ENCODE data around the gene SEMA6A.

Gene SEMA6A

GRCh38 chr5:116574367-116575325 is at the start of gene SEMA6A:
Gene SEMA6A (minus strand): TSS chr5:116574823. CDS start chr5:116504944, 69,879 bp downstream.
- DNase-seq (ENCODE audit: low spot score), result peak; percentile 91

- DNase-seq (ENCODE audit: low spot score), result peak; percentile 69
Observed at GRCh38 chr5:116622375-116623050, 47.9 kb upstream of the SEMA6A start.

GRCh38 chr5:116621599-116621998 is 47.0 kb upstream of the SEMA6A start:
- no peak for DNase-seq (ENCODE audit: low spot score)

GRCh38 chr5:116616876-116617275 is 42.3 kb upstream of the SEMA6A start:
- DNase-seq (ENCODE audit: low spot score), result no peak

GRCh38 chr5:116614603-116614920 is 39.9 kb upstream of the SEMA6A start:
- DNase-seq (ENCODE audit: low spot score), result no peak

- no peak for DNase-seq (ENCODE audit: low spot score)
Observed at GRCh38 chr5:116613445-116613844, 38.8 kb upstream of the SEMA6A start.

- DNase-seq (ENCODE audit: low spot score), result no peak
Observed at GRCh38 chr5:116612431-116612830, 37.8 kb upstream of the SEMA6A start.

- DNase-seq (ENCODE audit: low spot score), result peak; percentile 43
Observed at GRCh38 chr5:116605310-116606070, 30.9 kb upstream of the SEMA6A start.

- DNase-seq (ENCODE audit: low spot score), result no peak
Observed at GRCh38 chr5:116604805-116605204, 30.2 kb upstream of the SEMA6A start.

GRCh38 chr5:116600876-116601275 is 26.3 kb upstream of the SEMA6A start:
- DNase-seq (ENCODE audit: low spot score), result no peak

- no peak for DNase-seq (ENCODE audit: low spot score)
Observed at GRCh38 chr5:116598911-116599310, 24.3 kb upstream of the SEMA6A start.

- DNase-seq (ENCODE audit: low spot score), result no peak
Observed at GRCh38 chr5:116595498-116595897, 20.9 kb upstream of the SEMA6A start.

- no peak for DNase-seq (ENCODE audit: low spot score)
Observed at GRCh38 chr5:116593340-116593739, 18.7 kb upstream of the SEMA6A start.

- no peak for DNase-seq (ENCODE audit: low spot score)
Observed at GRCh38 chr5:116585227-116585626, 10.6 kb upstream of the SEMA6A start.

GRCh38 chr5:116583862-116584222 is 9.2 kb upstream of the SEMA6A start:
- DNase-seq (ENCODE audit: low spot score), result no peak

- DNase-seq (ENCODE audit: low spot score), result no peak
Observed at GRCh38 chr5:116583085-116583861, 8.7 kb upstream of the SEMA6A start.

- no peak for DNase-seq (ENCODE audit: low spot score)
Observed at GRCh38 chr5:116581910-116582309, 7.3 kb upstream of the SEMA6A start.

- DNase-seq (ENCODE audit: low spot score), result no peak
Observed at GRCh38 chr5:116579144-116579543, 4.5 kb upstream of the SEMA6A start.

- no peak for DNase-seq (ENCODE audit: low spot score)
Observed at GRCh38 chr5:116578676-116579075, 4.1 kb upstream of the SEMA6A start.

- DNase-seq (ENCODE audit: low spot score), result no peak
Observed at GRCh38 chr5:116577064-116577788, 2.6 kb upstream of the SEMA6A start.

GRCh38 chr5:116576053-116576713 is 1.6 kb upstream of the SEMA6A start:
- DNase-seq (ENCODE audit: low spot score), result no peak
